BLaER1 (cell line): ENCODE data around the gene SLIT3.

Source experiments
- H3K27ac ChIP-seq: shearing (Covaris generic); formaldehyde crosslinking; 2 replicates; pipeline ENCODE4 v1.8.1; 2022
- H3K27me3 ChIP-seq: shearing (Covaris generic); formaldehyde crosslinking; 2 replicates; pipeline ENCODE4 v1.8.1; 2022
- H3K36me3 ChIP-seq: shearing (Covaris generic); formaldehyde crosslinking; 2 replicates; pipeline ENCODE4 v1.8.1; 2022
- H3K4me1 ChIP-seq: shearing (Covaris generic); formaldehyde crosslinking; 2 replicates; pipeline ENCODE4 v1.8.1; 2022
- H3K4me2 ChIP-seq: shearing (Covaris generic); formaldehyde crosslinking; 2 replicates; pipeline ENCODE4 v1.8.1; 2022
- H3K4me3 ChIP-seq: shearing (Covaris generic); formaldehyde crosslinking; 2 replicates; pipeline ENCODE4 v1.8.1; 2022
- H3K9ac ChIP-seq: shearing (Covaris generic); formaldehyde crosslinking; 2 replicates; pipeline ENCODE4 v1.8.1; 2022
- H3K9me3 ChIP-seq: shearing (Covaris generic); formaldehyde crosslinking; 2 replicates; pipeline ENCODE4 v1.8.1; 2022
- H4K20me1 ChIP-seq: shearing (Covaris generic); formaldehyde crosslinking; 2 replicates; pipeline ENCODE4 v1.8.1; 2022
- Cebpa-rat ChIP-seq: shearing (Covaris generic); IDR thresholded peaks from 2 replicates; pipeline ENCODE4 v1.8.1; 2022

Gene SLIT3

GRCh38 chr5:169001394-169001793 lies 299.5 kb downstream of the SLIT3 start:
- Histone ChIP-seq H3K4me2 (no peak overlapping the region), H3K36me3 (no peaks in the 10 kb centered on the region), H3K27ac (no peak overlapping the region), H3K27me3 (no peaks in the 10 kb centered on the region), H3K4me3 (no peak overlapping the region), H4K20me1 (no peaks in the 10 kb centered on the region), H3K9ac (no peak overlapping the region), H3K4me1 (no peaks in the 10 kb centered on the region), H3K9me3 (no peaks in the 10 kb centered on the region)
- no peak for TF ChIP-seq Cebpa-rat

- no peaks in the 10 kb centered on the region for H3K9me3 ChIP-seq
- H4K20me1 ChIP-seq = no peaks in the 10 kb centered on the region
- no peak overlapping the region for H3K9ac ChIP-seq
- no peaks in the 10 kb centered on the region for H3K36me3 ChIP-seq
- H3K27me3 ChIP-seq = no peaks in the 10 kb centered on the region
- no peak overlapping the region for H3K4me2 ChIP-seq
- no peak overlapping the region for H3K27ac ChIP-seq
- TF ChIP-seq Cebpa-rat = no peak
- H3K4me1 ChIP-seq = peaks cover 8% of the 10 kb centered on the region
- no peak overlapping the region for H3K4me3 ChIP-seq
Observed at GRCh38 chr5:168995024-168995423, 305.9 kb downstream of the SLIT3 start.

DNA sequence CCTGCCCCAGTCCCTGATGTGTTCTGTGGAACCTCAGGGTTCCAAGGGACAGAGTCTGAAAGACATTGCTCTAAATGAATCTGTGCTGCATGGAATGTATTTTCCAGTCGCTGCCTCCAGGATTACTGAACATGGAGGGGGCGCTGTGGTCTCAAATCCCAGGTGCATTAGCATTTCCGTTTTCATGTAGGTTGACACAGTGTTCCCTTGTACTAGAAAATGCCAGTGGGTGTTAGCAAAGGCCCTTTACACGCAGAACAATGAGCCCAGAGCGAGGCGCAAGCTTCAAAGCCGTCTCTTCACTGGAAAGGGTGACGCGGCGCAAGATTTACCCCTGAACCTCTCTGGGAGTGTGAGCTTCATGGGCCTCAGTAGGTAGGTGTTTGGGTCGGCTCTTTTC lies 308.3 kb downstream of the SLIT3 start:
- H3K4me1 ChIP-seq = peaks cover 17% of the 10 kb centered on the region

GRCh38 chr5:168992016-168992415 lies 308.9 kb downstream of the SLIT3 start:
- no peak for TF ChIP-seq Cebpa-rat
- no peaks in the 10 kb centered on the region for H4K20me1 ChIP-seq
- H3K36me3 ChIP-seq = no peaks in the 10 kb centered on the region
- H3K27ac ChIP-seq = no peak overlapping the region
- H3K4me3 ChIP-seq = no peak overlapping the region
- H3K9ac ChIP-seq = no peak overlapping the region
- peaks cover 17% of the 10 kb centered on the region for H3K4me1 ChIP-seq
- H3K27me3 ChIP-seq = no peaks in the 10 kb centered on the region
- no peaks in the 10 kb centered on the region for H3K9me3 ChIP-seq
- no peak overlapping the region for H3K4me2 ChIP-seq

More for the DNA sequence above, 308.3 kb downstream of the SLIT3 start:
- Histone ChIP-seq H3K9ac (no peak overlapping the region), H3K27me3 (no peaks in the 10 kb centered on the region), H3K4me2 (peak overlapping the region; percentile 4; the same call in 1 of the 2 replicates), H3K36me3 (no peaks in the 10 kb centered on the region), H4K20me1 (no peaks in the 10 kb centered on the region), H3K27ac (no peak overlapping the region), H3K9me3 (no peaks in the 10 kb centered on the region), H3K4me3 (no peak overlapping the region)
- no peak for TF ChIP-seq Cebpa-rat

DNA sequence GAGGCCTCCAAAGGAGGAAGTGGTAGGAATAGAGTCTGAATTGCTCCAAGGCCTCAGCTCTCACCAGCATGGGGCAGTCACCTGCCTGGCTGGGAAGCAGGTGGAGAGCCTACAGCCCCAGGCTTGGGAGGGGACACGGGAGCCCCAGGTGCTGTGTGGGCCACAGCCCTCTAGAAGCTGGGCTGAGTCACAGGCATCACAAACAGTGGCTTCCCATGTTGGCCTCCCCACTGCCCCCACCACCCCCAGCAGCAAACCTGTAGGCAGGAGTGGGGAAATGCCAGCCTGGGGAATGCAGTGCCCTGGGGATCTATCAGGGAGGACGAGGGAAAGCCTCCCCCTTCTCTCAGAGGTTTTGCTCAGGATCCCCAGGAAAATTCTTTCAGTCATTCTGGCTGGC lies 309.6 kb downstream of the SLIT3 start:
- no peaks in the 10 kb centered on the region for H3K9me3 ChIP-seq
- no peaks in the 10 kb centered on the region for H4K20me1 ChIP-seq
- H3K27me3 ChIP-seq = no peaks in the 10 kb centered on the region
- H3K4me3 ChIP-seq = no peak overlapping the region
- no peak overlapping the region for H3K9ac ChIP-seq
- H3K36me3 ChIP-seq = no peaks in the 10 kb centered on the region
- H3K27ac ChIP-seq = no peak overlapping the region
- H3K4me1 ChIP-seq = peaks cover 17% of the 10 kb centered on the region
- no peak overlapping the region for H3K4me2 ChIP-seq
- no peak for TF ChIP-seq Cebpa-rat

DNA sequence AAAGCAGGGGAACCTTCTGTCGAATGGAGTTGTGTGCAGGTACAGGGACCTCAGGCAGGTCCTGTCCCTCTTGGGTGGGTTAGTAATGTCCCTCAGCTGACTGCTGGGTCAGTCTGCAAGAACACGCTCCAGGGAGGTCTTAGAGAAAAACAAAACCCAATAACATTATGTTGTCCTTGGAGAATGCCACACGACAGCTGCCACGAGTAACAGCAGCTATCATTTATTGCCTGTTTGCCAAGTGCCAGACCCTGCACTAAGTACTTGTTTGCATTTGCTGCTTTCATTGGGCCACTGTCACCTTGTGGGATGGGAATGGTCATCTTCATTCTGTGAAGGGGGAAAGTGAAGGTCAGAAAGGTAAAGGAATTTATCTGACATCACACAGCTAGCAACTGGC lies 310.3 kb downstream of the SLIT3 start:
- Histone ChIP-seq H3K4me1 (peaks cover 17% of the 10 kb centered on the region), H3K36me3 (no peaks in the 10 kb centered on the region), H3K27ac (no peak overlapping the region), H3K4me3 (no peak overlapping the region), H3K4me2 (no peak overlapping the region), H3K27me3 (no peaks in the 10 kb centered on the region), H3K9ac (no peak overlapping the region), H4K20me1 (no peaks in the 10 kb centered on the region), H3K9me3 (no peaks in the 10 kb centered on the region)
- TF ChIP-seq Cebpa-rat = no peak

DNA sequence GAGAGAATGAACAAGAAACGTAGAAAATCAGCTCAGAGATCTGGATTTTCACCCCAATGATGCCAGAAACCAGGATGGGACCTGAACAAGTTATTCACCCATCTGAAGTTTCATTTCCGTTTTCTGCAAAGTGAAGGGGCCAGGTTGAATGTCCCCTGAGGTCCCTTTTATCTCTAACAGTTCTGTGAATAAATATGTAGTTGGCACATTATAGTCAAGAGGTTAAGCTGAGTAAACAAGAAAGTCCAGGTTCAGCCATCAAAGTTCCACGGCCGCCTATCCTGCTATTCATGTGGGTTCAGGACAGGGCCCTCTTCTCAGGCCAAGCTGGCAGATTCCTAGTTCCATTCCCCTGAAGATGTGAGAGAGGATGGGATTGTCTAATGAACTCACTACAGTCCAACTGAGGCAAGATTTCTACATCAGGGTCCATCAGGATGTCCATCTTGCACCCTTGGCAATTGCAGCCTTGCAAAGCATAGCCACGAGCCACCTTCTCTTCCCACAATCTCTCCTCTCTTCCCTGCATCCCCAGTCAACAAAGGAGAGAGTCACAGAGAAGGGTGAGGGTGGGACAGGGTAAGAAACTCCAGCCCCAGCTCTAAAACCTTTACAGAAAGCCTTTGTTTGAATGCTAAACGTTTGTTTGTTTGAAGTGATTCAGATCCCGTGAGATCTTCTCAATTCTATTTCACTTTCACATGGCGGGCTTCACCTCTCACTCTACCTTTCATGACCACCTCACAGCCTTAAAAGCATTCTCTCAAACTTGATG lies 311.0 kb downstream of the SLIT3 start:
- Histone ChIP-seq H3K36me3 (no peaks in the 10 kb centered on the region), H3K4me2 (no peak overlapping the region), H3K4me3 (no peak overlapping the region), H3K4me1 (peaks cover 17% of the 10 kb centered on the region), H3K9me3 (no peaks in the 10 kb centered on the region), H3K27ac (no peak overlapping the region), H4K20me1 (no peaks in the 10 kb centered on the region), H3K27me3 (no peaks in the 10 kb centered on the region), H3K9ac (no peak overlapping the region)
- TF ChIP-seq Cebpa-rat = no peak

DNA sequence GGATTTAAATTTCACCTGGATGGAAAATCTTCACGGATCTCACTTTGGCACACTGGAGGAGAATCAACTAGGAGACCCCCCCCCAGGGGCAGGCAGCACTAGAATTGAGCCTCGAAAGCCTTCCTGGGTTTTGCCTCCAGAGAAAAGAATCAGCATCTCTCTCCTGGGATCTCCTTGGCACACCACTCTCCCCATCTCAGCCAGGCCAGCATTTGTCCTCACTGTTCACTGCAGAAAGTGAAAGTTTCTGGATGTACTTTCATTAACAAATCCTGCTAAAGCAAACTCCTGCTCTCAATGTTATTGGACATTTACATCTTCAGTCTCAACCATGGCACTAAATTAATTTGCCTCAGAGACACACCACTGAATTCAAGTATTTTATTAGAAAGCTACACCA lies 312.2 kb downstream of the SLIT3 start:
- Histone ChIP-seq H3K4me3 (no peak overlapping the region), H3K36me3 (no peaks in the 10 kb centered on the region), H3K4me2 (no peak overlapping the region), H4K20me1 (no peaks in the 10 kb centered on the region), H3K4me1 (peaks cover 17% of the 10 kb centered on the region), H3K9me3 (no peaks in the 10 kb centered on the region), H3K27me3 (no peaks in the 10 kb centered on the region), H3K27ac (no peak overlapping the region), H3K9ac (no peak overlapping the region)
- no peak for TF ChIP-seq Cebpa-rat

- no peak overlapping the region for H3K4me3 ChIP-seq
- H3K27me3 ChIP-seq = no peaks in the 10 kb centered on the region
- peaks cover 14% of the 10 kb centered on the region for H3K4me1 ChIP-seq
- H3K4me2 ChIP-seq = no peak overlapping the region
- H3K9me3 ChIP-seq = no peaks in the 10 kb centered on the region
- H3K27ac ChIP-seq = no peak overlapping the region
- TF ChIP-seq Cebpa-rat = no peak
- H4K20me1 ChIP-seq = no peaks in the 10 kb centered on the region
- H3K9ac ChIP-seq = no peak overlapping the region
- H3K36me3 ChIP-seq = no peaks in the 10 kb centered on the region
Observed at GRCh38 chr5:168987543-168988300, 313.2 kb downstream of the SLIT3 start.

- Histone ChIP-seq H3K36me3 (no peaks in the 10 kb centered on the region), H3K27me3 (no peaks in the 10 kb centered on the region), H3K4me3 (no peak overlapping the region), H3K4me1 (peaks cover 10% of the 10 kb centered on the region; the same call in 1 of the 2 replicates), H3K9ac (no peak overlapping the region), H4K20me1 (no peaks in the 10 kb centered on the region), H3K27ac (no peak overlapping the region), H3K4me2 (no peak overlapping the region), H3K9me3 (no peaks in the 10 kb centered on the region)
- no peak for TF ChIP-seq Cebpa-rat
Observed at GRCh38 chr5:168985454-168985853, 315.5 kb downstream of the SLIT3 start.
